Body of pancreas (tissue), 4 donors: Measurements from ENCODE around the gene TEAD1.

Experiments used
- CTCF ChIP-seq, 7 experiments: fragments of 450-650 bp in 4 of 7; fragments of 200-600 bp in 3 of 7; sonication (generic) in 3 of 7; IDR thresholded peaks; one replicate each; pipeline ENCODE4 v1.5.1; 2016 to 2019; ENCODE audit warnings: antibody characterized with exemption in 7 of 7
- POLR2A ChIP-seq, 3 donors: fragments of 450-650 bp; IDR thresholded peaks; one replicate each; pipeline ENCODE4 v1.6.1; 2016; ENCODE audit warnings: antibody characterized with exemption in 3 of 3, mild to moderate bottlenecking in 2 of 3

GRCh38 chr11:12925520-12925919, 251.3 kb downstream of the TEAD1 start:
- TF ChIP-seq CTCF (IDR thresholded peaks at IDR 0.05): no peak
- TF ChIP-seq POLR2A (IDR thresholded peaks at IDR 0.05): no peak
